ENCODE results near the gene FN3K. TPM values are rescaled to one million over a fixed set of nuclear protein-coding genes. Genes with fewer than 3 reads are reported as not detected.
"Not testable (repeated sequence)": the region's sequence is repeated elsewhere in the genome, so short reads cannot be mapped to it uniquely, and the experiment has no call there.

FN3K gene
- total and polyA plus RNA-seq, 2 of the 8 experiments (the other 6 are each of a cell fraction or from before 2014, with no cell fraction given): 0.88 to 14.2 TPM

DNA sequence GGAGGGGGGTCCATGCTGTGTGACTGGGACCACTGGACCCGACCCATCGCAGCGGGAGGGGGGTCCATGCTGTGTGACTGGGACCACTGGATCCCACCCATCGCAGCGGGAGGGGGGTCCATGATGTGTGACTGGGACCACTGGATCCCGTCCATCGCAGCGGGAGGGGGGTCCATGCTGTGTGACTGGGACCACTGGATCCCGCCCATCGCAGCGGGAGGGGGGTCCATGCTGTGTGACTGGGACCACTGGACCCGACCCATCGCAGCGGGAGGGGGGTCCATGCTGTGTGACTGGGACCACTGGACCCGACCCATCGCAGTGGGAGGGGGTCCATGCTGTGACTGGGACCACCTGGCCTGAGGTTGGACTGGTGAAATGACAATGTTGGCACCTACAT lies 50.2 kb downstream of the FN3K start:
- H3K23me2 ChIP-seq (ENCODE audit: low read depth, low read length); H3K4ac ChIP-seq (replicated peaks; ENCODE audit: insufficient read length, low read depth, low read length); H3K4me1 ChIP-seq (replicated peaks in 1 of 4; ENCODE audit: control insufficient read depth in 3 of 4, insufficient read depth in 4 of 4, low read length in 3 of 4); H3K4me3 ChIP-seq (ENCODE audit: extremely low read depth in 1 of 4, insufficient read depth in 2 of 4, low read depth in 3 of 4, low read length in 4 of 4); H3K23ac ChIP-seq (ENCODE audit: insufficient read length); H4K5ac ChIP-seq (ENCODE audit: insufficient read length, low read depth, low read length); H2BK20ac ChIP-seq (ENCODE audit: low read length); FAIRE-seq; H3K27me3 ChIP-seq (replicated peaks in 1 of 4; ENCODE audit: control insufficient read depth in 3 of 4, extremely low read depth in 1 of 4, insufficient read depth in 3 of 4, low read length in 3 of 4); H3K4me2 ChIP-seq (ENCODE audit: insufficient read depth in 1 of 2, low read depth in 2 of 2, low read length in 2 of 2); H2AK5ac ChIP-seq (ENCODE audit: low read depth, low read length); H3K27ac ChIP-seq (ENCODE audit: low read depth, low read length); H2BK15ac ChIP-seq (ENCODE audit: low read length); H3K14ac ChIP-seq (ENCODE audit: insufficient read length); H3K18ac ChIP-seq (ENCODE audit: extremely low read depth, low read length); H4K91ac ChIP-seq (replicated peaks; ENCODE audit: insufficient read length, low read length); H2BK12ac ChIP-seq (ENCODE audit: low read depth, low read length); H2BK5ac ChIP-seq (ENCODE audit: low read depth, low read length); POLR2A ChIA-PET (ENCODE audit: partially characterized antibody); H2AFZ ChIP-seq (ENCODE audit: low read length); DNase-seq (ENCODE audit: low read depth in 1 of 2, low spot score in 2 of 2); H4K8ac ChIP-seq (ENCODE audit: extremely low read depth, insufficient read depth, low read length); H2BK120ac ChIP-seq (replicated peaks; ENCODE audit: low read depth, low read length); H3K56ac ChIP-seq (replicated peaks; ENCODE audit: insufficient read length, low read depth, low read length); H3K9ac ChIP-seq (replicated peaks in 1 of 4; ENCODE audit: extremely low read depth in 1 of 4, low read depth in 3 of 4, low read length in 3 of 4); H3K9me3 ChIP-seq (ENCODE audit: insufficient read depth in 2 of 2, low read depth in 1 of 2, low read length in 1 of 2): not testable (repeated sequence)
- CTCF ChIA-PET (ENCODE audit: partially characterized antibody): interaction anchor here (1.1 to 1.2 kb wide), 2 partner anchors 10 to 127 kb away, joined by 3 read pairs; no protein-coding TSS in a partner anchor
- 100% methylated on average over 2 of the region's 16 CpGs; no CpG with 5 or more reads in 1 of the 2 experiments for WGBS, 2 experiments (ENCODE audit: extremely low coverage in 1 of 2, insufficient coverage in 1 of 2, insufficient read length in 1 of 2, insufficient replicate concordance in 2 of 2, low coverage in 1 of 2, low lambda C conversion rate in 2 of 2, missing lambda C conversion rate in 1 of 2)
- Histone ChIP-seq H3K36me3 (ENCODE audit: control insufficient read depth in 2 of 4, insufficient read depth in 4 of 4, low read length in 3 of 4) (peaks cover 5 to 25% (median 13%) of the 10 kb centered on the region in 4 experiments; a peak in 7 of 8 replicates), H3K79me2 (ENCODE audit: control insufficient read depth in 1 of 2, insufficient read depth in 2 of 2, low read length in 2 of 2) (peaks cover 0 to 26% of the 10 kb centered on the region in 2 experiments; a peak in 2 of 4 replicates), H3K79me1 (ENCODE audit: low read depth, low read length) (peaks cover 23% of the 10 kb centered on the region), H4K20me1 (replicated peaks in 1 of 2; ENCODE audit: control insufficient read depth in 1 of 2, insufficient read depth in 2 of 2, low read length in 2 of 2) (peaks cover 15 to 30% of the 10 kb centered on the region in 2 experiments)

All from H1 (cell line).